HUES64 (cell line): ENCODE data around the gene TACO1.

Source experiments
- H3K27ac ChIP-seq: 2 replicates; pipeline ENCODE4 v1.7.0; 2013; ENCODE audit warnings: low read depth, low read length, inconsistent platforms
- H3K27me3 ChIP-seq: 2 replicates; pipeline ENCODE4 v1.6.1; 2013; ENCODE audit warnings: mild to moderate bottlenecking, low read length; ENCODE audit not compliant: insufficient read depth
- H3K36me3 ChIP-seq: 2 replicates; pipeline ENCODE4 v1.6.1; 2013; ENCODE audit warnings: mild to moderate bottlenecking, low read length; ENCODE audit not compliant: insufficient read depth
- H3K4me1 ChIP-seq: 2 replicates; pipeline ENCODE4 v1.6.1; 2013; ENCODE audit warnings: mild to moderate bottlenecking, low read length, moderate library complexity; ENCODE audit not compliant: insufficient read depth
- H3K4me3 ChIP-seq: 2 replicates; pipeline ENCODE4 v1.5.1; 2013; ENCODE audit warnings: mild to moderate bottlenecking, low read length, moderate library complexity
- H3K9ac ChIP-seq: 2 replicates; pipeline ENCODE4 v1.6.1; 2013; ENCODE audit warnings: mild to moderate bottlenecking, low read depth, low read length
- H3K9me3 ChIP-seq: 2 replicates; pipeline ENCODE4 v1.6.1; 2013; ENCODE audit warnings: low read depth, low read length; ENCODE audit not compliant: insufficient read depth
- WGBS: fragments of 150-250, 120-280 bp; methylation state at CpG from one replicate; pipeline ENCODE4 v1.1.7; 2013; ENCODE audit warnings: missing lambda C conversion rate; 5-methylcytosine and 5-hydroxymethylcytosine counted together

The TACO1 gene

GRCh38 chr17:63624531-63624880 is 23.8 kb downstream of the TACO1 start:
- no peak overlapping the region for H3K4me3 ChIP-seq
- no peaks in the 10 kb centered on the region for H3K27me3 ChIP-seq
- no peaks in the 10 kb centered on the region for H3K36me3 ChIP-seq
- H3K9me3 ChIP-seq: no peaks in the 10 kb centered on the region
- WGBS: 89% methylated on average over 1 of the region's 1 CpG
- H3K27ac ChIP-seq: no peak overlapping the region
- peaks cover 11% of the 10 kb centered on the region for H3K4me1 ChIP-seq
- no peak overlapping the region for H3K9ac ChIP-seq

DNA sequence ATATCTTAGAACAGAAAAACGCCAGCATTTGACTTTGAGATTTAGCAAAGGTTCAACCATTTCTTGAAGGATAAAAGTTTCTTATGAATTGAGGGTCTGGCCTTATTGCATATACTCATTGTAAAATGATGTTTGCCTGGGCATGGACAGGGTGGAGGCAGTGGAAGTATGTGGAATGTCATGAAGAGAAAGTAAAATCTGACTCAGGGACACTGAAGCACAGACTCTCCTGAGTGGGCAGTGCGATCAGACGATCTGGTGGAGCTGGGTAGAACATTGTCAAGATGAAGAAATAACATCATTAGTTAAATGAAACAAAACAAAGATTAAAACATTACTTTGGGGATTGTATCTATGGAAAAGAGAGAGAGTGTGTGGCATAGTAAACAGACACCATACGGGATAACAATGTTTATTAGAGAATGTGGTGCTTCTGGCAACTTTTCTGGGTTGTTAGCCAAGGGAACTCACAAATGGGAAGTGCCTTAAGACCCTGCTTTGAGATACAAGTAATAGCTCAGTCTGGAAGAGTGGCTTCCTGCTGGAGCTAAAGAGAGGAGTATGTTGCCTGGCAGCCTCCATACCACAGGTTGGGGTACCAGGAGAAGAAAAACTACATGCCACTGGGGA is 26.0 kb downstream of the TACO1 start:
- WGBS: 87% methylated on average over 4 of the region's 4 CpGs
- no peaks in the 10 kb centered on the region for H3K36me3 ChIP-seq
- H3K27ac ChIP-seq: no peak overlapping the region
- H3K27me3 ChIP-seq: no peaks in the 10 kb centered on the region
- no peaks in the 10 kb centered on the region for H3K9me3 ChIP-seq
- no peak overlapping the region for H3K9ac ChIP-seq
- peaks cover 20% of the 10 kb centered on the region for H3K4me1 ChIP-seq
- no peak overlapping the region for H3K4me3 ChIP-seq

- Histone ChIP-seq H3K9ac (no peak overlapping the region), H3K36me3 (peaks cover 1% of the 10 kb centered on the region), H3K4me3 (no peak overlapping the region), H3K27me3 (no peaks in the 10 kb centered on the region), H3K9me3 (no peaks in the 10 kb centered on the region), H3K27ac (no peak overlapping the region), H3K4me1 (peaks cover 35% of the 10 kb centered on the region)
- WGBS: no CpG with 5 or more reads among the region's 1 CpG
These were observed 28.9 kb downstream of the TACO1 start for GRCh38 chr17:63629627-63630026.

DNA sequence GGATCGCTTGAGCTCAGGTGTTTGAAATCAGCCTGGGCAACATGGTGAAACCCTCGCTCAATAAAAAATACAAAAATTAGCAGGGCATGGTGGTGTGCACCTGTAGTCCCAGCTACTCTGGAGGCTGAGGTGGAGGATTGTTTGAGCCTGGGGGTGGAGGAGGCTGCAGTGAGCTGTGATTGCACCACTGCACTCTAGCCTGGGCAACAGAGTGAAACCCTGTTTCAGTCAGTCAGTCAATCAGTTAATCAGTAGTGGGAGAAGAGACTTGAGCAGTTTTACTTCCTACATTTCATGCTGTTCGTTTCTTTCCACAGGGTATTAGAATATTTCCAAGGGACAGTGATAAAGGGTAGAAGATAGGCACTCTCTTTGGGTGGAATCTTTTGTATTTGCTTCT is 30.4 kb downstream of the TACO1 start:
- peak overlapping the region; percentile 78; the same call in 1 of the 2 replicates for H3K27ac ChIP-seq
- 91% methylated on average over 3 of the region's 3 CpGs for WGBS
- no peak overlapping the region for H3K4me3 ChIP-seq
- H3K27me3 ChIP-seq: no peaks in the 10 kb centered on the region
- peaks cover 13% of the 10 kb centered on the region for H3K36me3 ChIP-seq
- peaks cover 42% of the 10 kb centered on the region for H3K4me1 ChIP-seq
- H3K9ac ChIP-seq: peak overlapping the region; percentile 3; the same call in 1 of the 2 replicates
- H3K9me3 ChIP-seq: no peaks in the 10 kb centered on the region

DNA sequence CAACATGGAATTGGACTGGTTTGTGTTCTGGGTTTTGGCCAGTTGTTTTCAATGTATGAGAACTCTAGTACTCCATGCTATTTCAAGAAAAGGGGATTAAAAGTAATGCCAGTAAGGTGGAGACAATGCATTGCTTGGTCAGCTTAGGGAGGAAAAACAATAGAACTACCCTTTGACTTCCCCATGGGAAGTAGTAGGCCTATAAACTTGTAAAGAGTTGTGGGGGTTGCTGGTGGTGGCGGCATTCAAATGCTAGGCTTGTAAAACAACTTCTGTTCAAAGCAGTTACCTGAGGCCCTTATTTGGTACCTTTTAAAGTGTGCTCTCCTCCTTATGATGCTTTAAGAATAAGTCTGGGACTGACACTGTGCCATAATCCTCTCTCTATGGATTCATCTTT is 30.9 kb downstream of the TACO1 start:
- Histone ChIP-seq H3K36me3 (peaks cover 18% of the 10 kb centered on the region), H3K27ac (peak overlapping the region; percentile 78; the same call in 1 of the 2 replicates), H3K27me3 (no peaks in the 10 kb centered on the region), H3K9me3 (no peaks in the 10 kb centered on the region), H3K4me1 (peaks cover 42% of the 10 kb centered on the region), H3K9ac (peak overlapping the region; percentile 3; the same call in 1 of the 2 replicates), H3K4me3 (peak overlapping the region; percentile 24; the same call in 1 of the 2 replicates)
- 46% methylated on average over 1 of the region's 1 CpG for WGBS

- Histone ChIP-seq H3K9me3 (no peaks in the 10 kb centered on the region), H3K4me1 (peaks cover 42% of the 10 kb centered on the region), H3K36me3 (peaks cover 27% of the 10 kb centered on the region), H3K9ac (peak overlapping the region; percentile 8; the same call in 1 of the 2 replicates), H3K4me3 (no peak overlapping the region), H3K27me3 (no peaks in the 10 kb centered on the region), H3K27ac (peak overlapping the region; percentile 50; the same call in 1 of the 2 replicates)
These were observed 33.0 kb downstream of the TACO1 start for GRCh38 chr17:63633742-63634141.

GRCh38 chr17:63634163-63634562 is 33.5 kb downstream of the TACO1 start:
- Histone ChIP-seq H3K27me3 (no peaks in the 10 kb centered on the region), H3K27ac (peak overlapping the region; percentile 50), H3K36me3 (peaks cover 27% of the 10 kb centered on the region), H3K4me3 (no peak overlapping the region), H3K9me3 (no peaks in the 10 kb centered on the region), H3K9ac (peak overlapping the region; percentile 8; the same call in 1 of the 2 replicates), H3K4me1 (peaks cover 42% of the 10 kb centered on the region)
- WGBS: 51% methylated on average over 4 of the region's 4 CpGs

DNA sequence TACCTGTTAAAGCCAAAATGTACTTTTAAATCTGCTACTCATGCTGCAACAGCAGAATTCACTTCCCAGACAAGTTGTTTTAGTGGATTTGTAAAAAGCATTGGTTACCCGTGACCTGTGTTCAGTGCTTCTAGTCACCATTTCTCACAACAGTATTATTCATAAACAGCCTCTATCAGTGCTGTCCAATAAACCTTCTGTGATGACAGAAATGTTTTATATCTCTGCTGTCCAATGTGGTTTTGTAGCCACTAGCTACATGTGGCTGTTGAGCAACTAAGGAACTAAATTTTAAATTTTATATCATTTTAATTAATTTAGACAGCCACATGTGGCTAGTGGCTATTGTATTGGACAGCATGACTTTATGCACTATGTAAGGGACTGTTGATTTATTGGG is 34.1 kb downstream of the TACO1 start:
- Histone ChIP-seq H3K4me3 (no peak overlapping the region), H3K4me1 (peaks cover 42% of the 10 kb centered on the region), H3K9me3 (no peaks in the 10 kb centered on the region), H3K9ac (peak overlapping the region; percentile 8; the same call in 1 of the 2 replicates), H3K27ac (peak overlapping the region; percentile 50), H3K36me3 (peaks cover 27% of the 10 kb centered on the region), H3K27me3 (no peaks in the 10 kb centered on the region)
- 92% methylated on average over 1 of the region's 1 CpG for WGBS

DNA sequence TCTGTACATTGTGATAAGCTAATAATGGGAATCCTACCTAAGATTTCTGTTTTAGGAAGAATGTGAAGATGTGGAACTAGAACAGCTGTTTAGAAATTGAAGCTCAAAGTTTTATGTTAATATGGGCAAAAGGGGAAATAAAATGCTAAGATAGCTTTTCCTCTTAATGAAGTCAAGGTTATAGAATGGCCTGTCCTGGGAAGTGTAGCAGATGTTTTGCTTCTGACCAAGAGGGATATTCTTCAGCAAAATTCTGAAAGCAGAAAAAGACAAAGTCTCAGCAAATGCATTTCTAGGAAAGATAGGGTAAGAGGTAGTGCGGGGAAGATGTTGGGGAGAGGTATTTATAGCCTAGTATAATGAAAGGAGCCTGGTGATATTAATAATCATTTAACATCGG is 34.6 kb downstream of the TACO1 start:
- WGBS: 89% methylated on average over 1 of the region's 2 CpGs
- no peak overlapping the region for H3K4me3 ChIP-seq
- H3K9ac ChIP-seq: no peak overlapping the region
- peaks cover 27% of the 10 kb centered on the region for H3K36me3 ChIP-seq
- H3K4me1 ChIP-seq: peaks cover 42% of the 10 kb centered on the region
- H3K27ac ChIP-seq: no peak overlapping the region
- H3K9me3 ChIP-seq: no peaks in the 10 kb centered on the region
- no peaks in the 10 kb centered on the region for H3K27me3 ChIP-seq

- no peaks in the 10 kb centered on the region for H3K27me3 ChIP-seq
- no peak overlapping the region; the same call in 1 of the 2 replicates for H3K9ac ChIP-seq
- 79% methylated on average over 2 of the region's 2 CpGs for WGBS
- H3K27ac ChIP-seq: no peak overlapping the region
- peaks cover 40% of the 10 kb centered on the region for H3K4me1 ChIP-seq
- peaks cover 27% of the 10 kb centered on the region for H3K36me3 ChIP-seq
- H3K4me3 ChIP-seq: no peak overlapping the region
- no peaks in the 10 kb centered on the region for H3K9me3 ChIP-seq
These were observed 35.1 kb downstream of the TACO1 start for GRCh38 chr17:63635787-63636186.

GRCh38 chr17:63639125-63639524 is 38.4 kb downstream of the TACO1 start:
- 68% methylated on average over 1 of the region's 1 CpG for WGBS
- Histone ChIP-seq H3K9ac (no peak overlapping the region), H3K9me3 (no peaks in the 10 kb centered on the region), H3K36me3 (peaks cover 27% of the 10 kb centered on the region), H3K4me3 (no peak overlapping the region), H3K27ac (no peak overlapping the region), H3K4me1 (peaks cover 11% of the 10 kb centered on the region), H3K27me3 (no peaks in the 10 kb centered on the region)

DNA sequence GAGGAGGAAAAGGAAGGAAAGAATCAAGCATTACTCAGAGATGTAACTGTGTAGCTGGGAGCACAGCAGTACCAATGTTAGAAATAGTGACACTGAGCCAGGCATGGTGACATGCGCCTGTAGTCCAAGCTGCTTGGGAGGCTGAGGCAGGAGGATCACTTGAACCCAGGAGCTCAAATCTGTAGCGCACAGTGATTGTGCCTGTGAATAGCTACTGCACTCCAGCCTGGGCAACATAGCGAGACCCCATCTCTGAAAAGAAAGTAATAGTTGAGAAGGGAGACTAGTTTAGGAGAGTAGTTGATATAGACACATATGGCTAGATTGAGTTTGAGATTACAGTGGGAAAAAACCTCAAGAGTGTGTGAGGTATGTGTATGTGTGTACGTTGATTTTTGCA is 39.3 kb downstream of the TACO1 start:
- Histone ChIP-seq H3K27me3 (no peaks in the 10 kb centered on the region), H3K27ac (no peak overlapping the region), H3K36me3 (peaks cover 22% of the 10 kb centered on the region), H3K9me3 (no peaks in the 10 kb centered on the region), H3K4me1 (peaks cover 2% of the 10 kb centered on the region; the same call in 1 of the 2 replicates), H3K4me3 (no peak overlapping the region), H3K9ac (no peak overlapping the region)
- 98% methylated on average over 4 of the region's 4 CpGs for WGBS
